ENCODE measurements around the gene PCBP2.
"Not testable (repeated sequence)": the region's sequence is repeated elsewhere in the genome, so short reads cannot be mapped to it uniquely, and the experiment has no call there.

Gene PCBP2

DNA sequence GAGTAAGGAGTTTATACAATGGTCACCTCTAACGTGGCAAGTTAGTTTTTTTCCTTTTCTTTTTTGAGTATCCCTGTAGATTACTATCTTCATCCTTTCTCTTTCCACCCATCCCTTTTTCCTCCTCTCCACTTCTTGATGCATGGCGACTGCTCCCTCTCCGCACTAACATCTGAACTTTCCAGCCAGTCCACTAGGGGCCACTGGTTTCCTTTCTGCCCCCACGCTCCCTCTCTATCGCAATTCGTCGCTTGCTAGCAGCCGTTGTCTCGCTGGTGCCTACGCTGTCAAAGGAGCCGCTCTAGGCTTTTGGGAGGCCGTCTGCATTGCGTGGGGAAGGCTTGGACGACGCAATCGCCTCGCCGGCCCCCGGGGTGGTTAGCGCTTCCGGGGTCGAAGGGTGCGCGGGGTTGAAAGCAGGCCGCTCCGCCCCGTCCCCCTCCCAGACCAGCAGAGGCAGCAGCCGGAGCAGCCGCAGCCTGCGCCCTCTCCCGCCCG, at the start of gene PCBP2:
Gene PCBP2, plus strand, starts transcription at position 442 of the 498 bp plus-strand sequence. CDS start 2,699 bp downstream, outside the sequence.
- DNase-seq = peak; percentile 98

DNA sequence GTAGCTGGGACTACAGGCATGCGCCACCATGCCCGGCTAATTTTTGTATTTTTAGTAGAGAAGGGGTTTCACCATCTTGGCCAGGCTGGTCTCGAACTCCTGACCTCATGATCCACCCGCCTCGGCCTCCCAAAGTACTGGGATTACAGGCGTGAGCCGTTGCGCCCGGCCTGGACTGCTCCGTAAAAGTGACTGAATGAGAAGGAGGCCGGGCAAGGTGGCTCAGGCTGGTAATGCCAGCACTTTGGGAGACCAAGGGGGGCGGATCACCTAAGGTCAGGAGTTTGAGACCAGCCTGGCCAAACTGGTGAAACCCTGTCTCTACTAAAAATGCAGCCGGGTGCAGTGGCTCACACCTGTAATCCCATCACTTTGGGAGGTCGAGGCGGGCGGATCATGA, 49.6 kb upstream of the PCBP2 start:
- DNase-seq = not testable (repeated sequence)

DNA sequence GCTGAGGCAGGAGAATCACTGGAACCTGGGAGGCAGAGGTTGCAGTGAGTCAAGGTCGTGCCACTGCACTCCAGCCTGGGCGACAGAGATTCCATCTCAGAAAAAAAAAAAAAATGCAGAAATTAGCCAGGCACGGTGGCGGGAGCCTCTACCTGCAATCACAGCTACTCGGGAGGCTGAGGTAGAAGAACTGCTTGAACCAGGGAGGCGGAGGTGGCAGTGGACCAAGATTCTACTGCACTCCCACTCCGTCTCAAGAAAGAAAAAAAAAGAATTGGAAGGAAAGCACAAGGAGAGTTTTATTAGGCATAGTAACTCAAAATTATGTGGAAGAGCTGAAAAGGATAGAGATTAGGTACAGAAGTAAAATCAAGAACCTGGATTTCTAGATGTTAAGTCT, 49.0 kb upstream of the PCBP2 start:
- no peak for DNase-seq

DNA sequence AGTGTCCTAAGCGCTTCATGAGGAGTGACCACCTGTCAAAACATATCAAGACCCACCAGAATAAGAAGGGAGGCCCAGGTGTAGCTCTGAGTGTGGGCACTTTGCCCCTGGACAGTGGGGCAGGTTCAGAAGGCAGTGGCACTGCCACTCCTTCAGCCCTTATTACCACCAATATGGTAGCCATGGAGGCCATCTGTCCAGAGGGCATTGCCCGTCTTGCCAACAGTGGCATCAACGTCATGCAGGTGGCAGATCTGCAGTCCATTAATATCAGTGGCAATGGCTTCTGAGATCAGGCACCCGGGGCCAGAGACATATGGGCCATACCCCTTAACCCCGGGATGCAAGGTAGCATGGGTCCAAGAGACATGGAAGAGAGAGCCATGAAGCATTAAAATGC, 41.0 kb upstream of the PCBP2 start:
- no peak for DNase-seq

DNA sequence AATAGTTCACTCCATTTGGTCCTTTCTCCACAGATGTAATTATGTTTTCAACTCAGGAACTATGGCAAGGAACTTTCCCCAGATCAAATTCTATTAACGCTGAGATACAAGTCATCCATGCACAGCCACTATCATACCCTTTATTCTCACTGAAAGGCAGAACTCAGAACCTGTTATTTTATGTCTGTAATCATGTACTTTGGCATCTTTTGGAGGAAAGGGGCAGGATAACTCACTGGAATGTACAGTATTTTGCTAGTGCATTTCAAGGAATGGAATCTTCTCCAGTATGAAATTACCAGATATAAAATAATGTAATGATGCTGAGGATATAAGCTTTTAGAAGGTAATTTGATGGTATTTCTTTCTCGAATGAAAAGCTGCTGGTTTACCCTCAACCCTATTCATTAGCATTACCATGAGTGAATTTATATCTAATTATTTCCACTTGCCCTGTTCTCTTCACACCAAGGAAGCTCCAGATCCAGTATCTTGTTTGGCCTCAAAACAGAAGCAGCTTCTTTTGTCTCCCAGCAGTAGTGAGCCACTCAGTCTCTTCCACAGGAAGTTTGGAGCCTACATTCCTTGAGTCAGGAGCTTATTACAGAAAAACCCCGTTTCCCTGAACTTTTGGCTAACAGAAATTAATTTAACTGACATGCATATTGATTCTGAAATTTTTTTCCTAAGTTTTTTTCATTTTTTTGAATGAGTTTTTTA, 38.3 kb upstream of the PCBP2 start:
- no peak for DNase-seq

DNA sequence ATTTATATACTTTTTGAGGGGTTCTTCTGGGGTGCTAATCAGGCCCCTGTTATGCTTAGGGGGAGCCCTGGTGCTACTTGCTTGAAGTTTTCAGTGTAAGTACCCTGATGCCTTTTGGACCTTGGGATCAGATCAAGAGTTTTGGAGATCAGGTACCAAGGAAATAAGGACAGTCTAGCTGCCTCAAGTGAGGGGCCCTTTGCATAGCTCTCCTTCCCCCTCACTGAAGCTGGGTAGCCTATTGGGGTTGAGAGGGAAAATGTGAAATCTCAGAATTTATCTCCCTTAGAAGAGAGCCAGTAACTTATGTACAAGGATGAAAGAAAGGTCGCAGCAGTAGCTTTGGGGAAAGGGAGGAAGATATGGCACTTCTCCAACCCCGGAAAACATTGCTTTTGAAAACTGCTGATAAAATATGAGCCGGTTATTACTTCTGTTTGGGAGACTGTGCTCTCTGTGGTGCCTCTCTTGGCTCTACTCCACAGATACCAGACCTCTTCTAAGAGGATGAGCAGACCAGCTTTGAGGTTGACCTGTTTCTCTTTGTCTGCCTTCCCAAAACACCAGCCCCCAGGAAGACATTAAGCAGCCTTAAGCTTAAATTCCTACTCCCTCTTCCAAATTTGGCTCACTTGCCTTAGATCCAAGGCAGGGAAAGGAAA, 37.0 kb upstream of the PCBP2 start:
- DNase-seq = no peak

DNA sequence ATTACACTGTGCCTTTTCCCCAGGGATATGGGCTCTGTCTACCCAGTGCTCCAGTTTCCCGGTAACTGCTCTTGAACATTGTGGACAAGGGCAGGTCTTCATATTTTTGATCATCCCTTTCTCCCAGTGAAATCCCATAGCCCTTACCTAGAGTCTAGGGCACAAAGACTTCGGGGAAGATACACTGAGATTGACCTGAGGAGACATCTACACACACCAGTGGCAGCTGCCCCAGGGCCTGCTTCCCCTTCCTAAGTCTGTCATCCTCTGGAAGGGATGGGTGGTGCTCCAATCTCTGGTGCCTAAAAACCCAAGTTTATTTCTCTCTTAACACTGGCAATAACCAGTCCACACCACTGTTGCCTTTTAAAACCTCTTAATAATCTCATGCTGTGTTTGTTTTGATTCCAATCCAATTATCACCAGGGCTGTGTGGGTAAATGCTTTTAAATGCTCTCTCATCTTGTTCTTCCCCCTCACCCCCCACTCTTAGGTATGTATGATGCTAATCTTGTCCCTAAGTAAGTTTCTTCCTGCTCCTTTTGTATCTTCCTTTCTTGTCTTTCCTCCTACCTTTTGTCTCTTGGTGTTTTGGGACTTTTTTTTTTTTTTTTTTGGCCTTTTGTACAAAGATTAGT, 36.0 kb upstream of the PCBP2 start:
- not testable (repeated sequence) for DNase-seq

DNA sequence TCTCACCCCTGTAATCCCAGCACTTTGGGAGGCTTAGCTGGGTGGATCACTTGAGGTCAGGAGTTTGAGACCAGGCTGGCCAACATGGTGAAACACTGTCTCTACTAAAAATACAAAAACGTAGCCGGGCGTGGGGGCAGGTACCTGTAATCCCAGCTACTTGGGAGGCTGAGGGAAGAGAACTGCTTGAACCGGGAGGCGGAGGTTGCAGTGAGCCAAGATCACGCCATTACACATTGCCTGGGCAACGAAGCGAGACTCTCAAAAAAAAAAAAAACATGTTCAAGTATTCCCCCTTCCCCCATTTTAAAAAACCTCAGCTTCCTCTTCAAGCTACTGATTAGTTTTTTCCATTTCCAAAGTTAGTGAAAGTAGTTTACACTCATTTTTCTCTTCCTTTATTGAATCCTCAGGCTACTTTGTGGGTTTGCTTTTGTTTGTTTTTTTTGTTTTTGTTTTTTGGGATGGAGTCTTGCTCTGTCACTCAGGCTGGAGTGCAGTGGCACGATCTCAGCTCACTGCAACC, 34.5 kb upstream of the PCBP2 start:
- DNase-seq = not testable (repeated sequence)

DNA sequence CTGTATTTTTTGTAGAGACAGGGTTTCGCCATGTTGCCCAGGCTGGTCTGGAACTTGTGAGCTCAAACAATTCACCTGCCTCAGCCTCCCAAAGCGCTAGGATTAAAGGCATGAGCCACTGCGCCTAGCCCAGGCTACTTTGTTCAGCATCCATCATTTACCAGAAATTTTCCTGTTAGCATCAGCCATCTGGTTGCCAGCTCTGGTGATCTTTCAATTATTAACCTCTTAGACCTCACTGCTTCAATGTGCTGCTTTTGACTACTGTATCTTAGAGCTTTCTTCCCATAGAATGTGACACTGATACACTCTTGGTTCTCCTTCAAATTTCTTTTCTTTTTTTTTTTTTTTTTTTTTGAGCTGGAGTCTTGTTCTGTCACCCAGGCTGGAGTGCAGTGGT, 33.7 kb upstream of the PCBP2 start:
- DNase-seq = no peak

DNA sequence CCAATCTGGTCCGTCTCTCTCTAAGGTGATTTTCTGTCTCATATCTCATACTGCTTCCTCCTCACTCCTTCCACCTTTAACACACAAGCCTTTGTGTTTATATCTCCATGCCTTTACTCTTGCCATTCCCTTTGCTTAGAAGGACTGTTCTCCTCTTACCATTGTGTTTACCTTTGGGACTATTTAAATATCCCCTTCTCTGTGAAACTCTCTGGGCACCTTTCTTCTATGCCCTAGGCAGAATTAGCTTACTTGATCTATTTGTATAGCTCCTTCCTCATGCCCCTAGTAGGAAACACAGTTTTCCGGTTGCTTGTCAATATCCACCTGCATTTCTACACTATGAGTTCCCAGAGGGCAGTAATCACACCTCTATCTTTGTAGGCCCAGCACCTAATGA, 32.1 kb upstream of the PCBP2 start:
- no peak for DNase-seq

DNA sequence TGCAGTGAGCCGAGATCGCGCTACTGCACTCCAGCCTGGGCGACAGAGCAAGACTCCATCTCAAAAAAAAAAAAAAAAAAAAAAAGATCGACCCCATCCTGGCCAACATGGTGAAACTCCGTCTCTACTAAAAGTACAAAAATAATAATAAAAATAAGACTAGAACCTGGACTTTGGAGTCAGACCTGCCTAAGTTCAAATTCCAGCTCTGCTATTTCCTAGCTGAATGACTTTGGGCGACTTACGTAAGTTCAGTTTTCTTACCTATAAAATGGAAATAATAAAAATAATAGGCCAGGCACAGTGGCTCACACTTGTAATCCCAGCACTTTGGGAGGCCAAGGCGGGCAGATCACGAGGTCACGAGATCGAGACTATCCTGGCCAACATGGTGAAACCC, 29.7 kb upstream of the PCBP2 start:
- not testable (repeated sequence) for DNase-seq

DNA sequence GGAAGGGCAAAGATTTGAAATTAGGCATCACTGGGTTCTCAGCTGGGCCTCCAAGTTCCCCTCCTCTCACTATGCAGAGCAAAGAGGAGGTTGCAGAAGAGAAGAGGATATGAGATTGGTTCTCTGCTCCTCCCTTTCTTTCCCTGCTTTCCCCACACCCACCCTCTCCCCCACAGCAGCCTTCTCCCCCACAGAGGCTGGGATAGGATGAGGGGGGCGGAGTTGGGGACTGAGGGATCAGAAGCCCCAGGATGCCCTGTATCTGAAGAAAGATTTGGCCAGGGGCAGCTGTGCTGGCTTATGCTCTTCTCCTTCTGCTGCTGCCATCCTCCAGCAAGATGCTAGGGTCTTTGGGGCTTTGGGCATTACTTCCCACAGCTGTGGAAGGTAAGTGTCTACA, 28.3 kb upstream of the PCBP2 start, which contains the start of gene AMHR2:
Gene AMHR2, plus strand, starts transcription at position 259 of the 400 bp plus-strand sequence. Its CDS starts 80 bp downstream, at position 339.
- DNase-seq = no peak

DNA sequence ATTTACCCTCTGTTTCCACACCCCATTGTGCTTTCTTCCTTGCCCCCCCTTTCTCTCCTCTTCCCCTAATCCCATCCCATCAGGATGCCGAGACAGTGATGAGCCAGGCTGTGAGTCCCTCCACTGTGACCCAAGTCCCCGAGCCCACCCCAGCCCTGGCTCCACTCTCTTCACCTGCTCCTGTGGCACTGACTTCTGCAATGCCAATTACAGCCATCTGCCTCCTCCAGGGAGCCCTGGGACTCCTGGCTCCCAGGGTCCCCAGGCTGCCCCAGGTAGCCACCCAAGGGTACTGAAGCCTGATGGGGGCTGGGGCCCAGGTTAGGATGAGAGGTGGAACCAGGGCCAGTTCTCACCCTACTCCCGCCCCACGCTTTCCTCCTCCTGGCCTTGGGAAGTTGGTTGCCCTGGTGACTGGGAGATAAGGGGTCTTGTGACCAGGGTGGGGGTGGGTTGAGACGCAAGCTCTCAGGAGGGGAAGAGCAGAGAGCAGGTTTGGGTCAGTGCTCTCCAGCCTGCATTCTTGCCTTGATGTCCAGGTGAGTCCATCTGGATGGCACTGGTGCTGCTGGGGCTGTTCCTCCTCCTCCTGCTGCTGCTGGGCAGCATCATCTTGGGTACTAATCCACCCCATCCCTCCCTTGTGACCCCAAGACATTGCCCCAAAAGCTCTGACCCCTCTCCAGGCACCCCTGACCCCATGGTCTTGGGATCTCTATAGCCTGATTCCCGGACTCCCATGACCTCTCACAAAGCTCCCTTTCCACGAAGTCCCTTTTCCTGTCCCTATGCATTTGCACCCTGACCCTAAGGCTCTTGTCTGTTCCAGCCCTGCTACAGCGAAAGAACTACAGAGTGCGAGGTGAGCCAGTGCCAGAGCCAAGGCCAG, 27.0 kb upstream of the PCBP2 start:
- no peak for DNase-seq

DNA sequence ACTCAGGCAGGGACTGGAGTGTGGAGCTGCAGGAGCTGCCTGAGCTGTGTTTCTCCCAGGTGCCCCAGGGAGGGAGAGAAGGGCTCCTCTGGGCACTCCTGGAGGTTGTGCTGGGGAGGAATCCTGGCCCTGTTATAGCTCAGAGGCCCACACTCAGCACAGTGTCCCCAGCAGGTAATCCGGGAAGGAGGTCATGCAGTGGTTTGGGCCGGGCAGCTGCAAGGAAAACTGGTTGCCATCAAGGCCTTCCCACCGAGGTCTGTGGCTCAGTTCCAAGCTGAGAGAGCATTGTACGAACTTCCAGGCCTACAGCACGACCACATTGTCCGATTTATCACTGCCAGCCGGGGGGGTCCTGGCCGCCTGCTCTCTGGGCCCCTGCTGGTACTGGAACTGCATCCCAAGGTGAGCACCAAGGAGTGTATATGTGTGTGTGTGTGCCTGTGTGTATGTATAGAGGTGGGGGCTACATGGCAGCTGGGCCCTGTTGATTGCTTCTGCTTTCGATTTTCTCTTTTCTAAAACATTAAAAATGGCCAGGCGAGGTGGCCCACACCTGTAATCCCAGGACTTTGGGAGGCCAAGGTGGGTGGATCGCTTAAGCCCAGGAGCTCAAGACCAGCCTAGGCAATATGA, 26.3 kb upstream of the PCBP2 start:
- DNase-seq = no peak

DNA sequence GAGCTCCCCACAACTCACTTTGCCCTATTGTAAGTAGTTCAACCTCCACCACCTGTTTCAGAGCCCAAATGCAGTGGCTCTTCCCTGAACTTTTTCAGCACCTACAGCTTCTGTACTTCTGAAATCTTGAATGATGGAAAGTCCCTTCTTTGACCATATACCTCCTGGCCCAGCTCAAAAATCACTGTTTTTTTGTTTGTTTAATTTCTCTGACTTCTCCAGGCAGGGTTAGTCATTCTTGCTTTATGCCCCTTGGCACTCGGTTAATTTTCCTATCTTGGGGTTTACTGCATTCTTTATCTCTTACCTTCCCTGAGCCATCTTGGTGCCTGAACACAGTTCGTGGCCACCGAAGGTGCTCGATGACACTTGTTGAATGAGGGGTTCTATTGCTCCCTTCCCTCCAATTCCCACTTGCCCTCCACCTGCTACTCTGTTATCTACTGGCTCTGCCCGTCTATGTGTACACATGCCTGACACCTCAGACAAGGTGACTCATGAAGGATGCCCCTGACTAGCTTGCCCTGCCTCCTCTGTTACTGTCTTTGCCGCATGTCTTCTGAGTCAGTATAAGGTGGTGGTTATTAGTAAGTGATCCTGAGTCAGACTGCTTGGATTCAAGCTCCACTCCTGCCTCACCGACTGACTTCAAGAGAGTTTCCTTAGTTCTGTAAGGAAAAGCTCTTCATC, 23.9 kb upstream of the PCBP2 start:
- no peak for DNase-seq

DNA sequence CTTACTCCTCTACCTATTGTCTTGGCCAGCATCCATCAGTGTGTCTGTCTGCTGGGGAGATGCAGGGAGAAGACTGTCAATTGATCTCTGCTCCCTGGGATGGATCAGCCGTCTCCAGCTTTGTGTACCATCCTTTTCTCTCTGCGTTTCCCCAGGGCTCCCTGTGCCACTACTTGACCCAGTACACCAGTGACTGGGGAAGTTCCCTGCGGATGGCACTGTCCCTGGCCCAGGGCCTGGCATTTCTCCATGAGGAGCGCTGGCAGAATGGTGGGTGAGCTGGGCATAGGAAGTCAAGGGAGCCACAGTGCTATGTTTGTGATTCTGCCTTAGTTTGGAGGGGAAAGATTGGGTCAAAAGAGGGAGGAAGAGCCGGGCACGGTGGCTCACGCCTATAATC, 23.2 kb upstream of the PCBP2 start:
- no peak for DNase-seq

DNA sequence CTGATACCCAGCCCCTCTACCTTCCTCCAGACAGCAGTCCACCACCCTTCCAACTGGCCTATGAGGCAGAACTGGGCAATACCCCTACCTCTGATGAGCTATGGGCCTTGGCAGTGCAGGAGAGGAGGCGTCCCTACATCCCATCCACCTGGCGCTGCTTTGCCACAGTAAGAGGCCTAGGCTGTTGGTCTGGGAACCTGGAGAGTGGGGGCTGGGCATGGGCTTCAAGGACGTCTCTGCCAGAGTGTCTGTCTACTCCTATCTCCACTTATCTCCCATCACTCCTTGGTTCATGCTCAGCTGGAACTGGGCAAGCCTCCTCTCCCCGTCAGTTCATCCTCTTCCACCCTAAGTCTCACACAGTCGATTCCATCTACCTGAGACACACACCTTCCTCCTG, 21.8 kb upstream of the PCBP2 start:
- no peak for DNase-seq

DNA sequence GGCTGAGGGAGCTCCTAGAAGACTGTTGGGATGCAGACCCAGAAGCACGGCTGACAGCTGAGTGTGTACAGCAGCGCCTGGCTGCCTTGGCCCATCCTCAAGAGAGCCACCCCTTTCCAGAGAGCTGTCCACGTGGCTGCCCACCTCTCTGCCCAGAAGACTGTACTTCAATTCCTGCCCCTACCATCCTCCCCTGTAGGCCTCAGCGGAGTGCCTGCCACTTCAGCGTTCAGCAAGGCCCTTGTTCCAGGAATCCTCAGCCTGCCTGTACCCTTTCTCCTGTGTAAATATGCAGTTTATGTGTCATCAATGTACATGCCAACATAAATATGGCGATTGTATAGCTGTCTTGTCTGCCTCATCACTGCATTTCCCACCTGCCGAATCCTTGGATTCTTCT, 20.7 kb upstream of the PCBP2 start:
- no peak for DNase-seq

DNA sequence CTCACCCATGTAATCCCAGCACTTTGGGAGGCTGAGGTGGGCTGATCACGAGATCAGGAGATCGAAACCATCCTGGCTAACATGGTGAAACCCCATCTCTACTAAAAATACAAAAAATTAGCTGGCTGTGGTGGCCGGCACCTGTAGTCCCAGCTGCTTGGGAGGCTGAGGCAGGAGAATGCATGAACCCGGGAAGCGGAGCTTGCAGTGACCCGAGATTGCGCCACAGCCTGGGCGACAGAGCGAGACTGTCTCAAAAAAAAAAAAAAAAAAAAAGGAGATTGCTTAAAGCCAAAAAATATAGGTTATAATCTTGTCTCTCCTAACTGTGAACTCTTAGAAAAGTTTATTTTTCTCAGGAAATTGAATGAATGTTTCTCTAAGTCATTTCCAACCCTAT, 16.6 kb upstream of the PCBP2 start:
- not testable (repeated sequence) for DNase-seq

DNA sequence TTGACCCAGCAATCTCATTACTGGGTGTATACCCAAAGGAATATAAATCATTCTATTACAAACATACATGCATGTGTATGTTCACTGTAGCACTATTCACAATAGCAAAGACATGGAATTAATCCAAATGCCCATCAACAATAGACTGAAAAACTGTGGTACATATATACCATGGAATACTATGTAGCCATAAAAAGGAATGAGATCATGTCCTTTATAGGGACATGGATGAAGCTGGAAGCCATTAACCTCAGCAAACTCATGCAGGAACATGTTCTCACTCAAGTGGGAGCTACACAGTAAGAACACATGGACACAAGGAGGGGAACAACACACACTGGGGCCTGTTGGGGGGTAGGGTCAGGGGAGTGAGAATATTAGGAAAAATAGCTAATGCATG, 12.3 kb upstream of the PCBP2 start:
- not testable (repeated sequence) for DNase-seq

All from NCI-H2107 (cell line).